OCI-LY7 (cell line): Measurements from ENCODE around the gene RBMS2. TPM values are rescaled to one million over a fixed set of nuclear protein-coding genes. Genes with fewer than 3 reads are reported as not detected.

Source experiments
- BruUV-seq: library from RNA; stranded (reverse); fragments of 400-500 nt; replicated peaks from 2 replicates; lab custom pipeline; 2021; lab: Mats Ljungman, UMichigan
- CTCF ChIA-PET: fragments of 300-600 bp; sonication (Branson Sonifier 250); formaldehyde crosslinking; loops from one replicate; lab custom pipeline; 2022; ENCODE audit warnings: antibody characterized with exemption; ENCODE audit not compliant: unreplicated experiment; lab: Charles Lee
- POLR2A ChIA-PET: fragments of 300-600 bp; sonication (Branson Sonifier 250); formaldehyde crosslinking; loops from one replicate; lab custom pipeline; 2022; ENCODE audit warnings: antibody characterized with exemption; lab: Charles Lee
- DNase-seq: peaks from one replicate; pipeline ENCODE4 v3.0.0-alpha.2; 2015; ENCODE audit warnings: low spot score
- H2AFZ ChIP-seq: fragments of 200-600 bp; sonication (generic), shearing (Covaris generic); 2 replicates; pipeline ENCODE4 v1.6.1; 2014; ENCODE audit warnings: mild to moderate bottlenecking, antibody characterized with exemption, low read length, moderate library complexity
- H3K27ac ChIP-seq: fragments of 200-600 bp; sonication (generic); 2 replicates; pipeline ENCODE4 v1.5.1; 2014; ENCODE audit warnings: mixed run types, low read depth, mild to moderate bottlenecking, moderate library complexity, low read length, inconsistent platforms; ENCODE audit not compliant: poor library complexity, severe bottlenecking
- H3K36me3 ChIP-seq: fragments of 200-600 bp; sonication (generic); 2 replicates; pipeline ENCODE4 v1.6.1; 2014; ENCODE audit warnings: mild to moderate bottlenecking, antibody characterized with exemption, low read length, moderate library complexity, mixed read lengths; ENCODE audit not compliant: insufficient read depth
- H3K4me1 ChIP-seq: fragments of 200-600 bp; sonication (generic); 2 replicates; pipeline ENCODE4 v1.5.1; 2014; ENCODE audit warnings: mild to moderate bottlenecking, low read length; ENCODE audit not compliant: insufficient read depth, poor library complexity, severe bottlenecking
- H3K4me2 ChIP-seq: fragments of 200-600 bp; sonication (generic); 2 replicates; pipeline ENCODE4 v1.6.1; 2014; ENCODE audit warnings: mild to moderate bottlenecking, low read length
- H3K4me3 ChIP-seq: fragments of 200-600 bp; sonication (generic); 2 replicates; pipeline ENCODE4 v1.5.1; 2014; ENCODE audit warnings: mild to moderate bottlenecking, low read depth, low read length; ENCODE audit not compliant: poor library complexity, severe bottlenecking
- H3K79me2 ChIP-seq: fragments of 200-600 bp; sonication (generic); 2 replicates; pipeline ENCODE4 v1.6.1; 2016; ENCODE audit warnings: low read depth, mild to moderate bottlenecking, low read length, moderate library complexity, mixed read lengths; ENCODE audit not compliant: insufficient read depth
- H3K9me2 ChIP-seq: fragments of 200-600 bp; sonication (generic); 2 replicates; pipeline ENCODE4 v1.6.1; 2016; ENCODE audit warnings: mild to moderate bottlenecking, low read length, mixed read lengths; ENCODE audit not compliant: insufficient read depth
- H3K9me3 ChIP-seq: fragments of 200-600 bp; sonication (generic); 2 replicates; pipeline ENCODE4 v1.6.1; 2014; ENCODE audit warnings: mild to moderate bottlenecking, mixed run types, low read length, mixed read lengths
- H4K20me1 ChIP-seq: fragments of 200-600 bp; sonication (generic); 2 replicates; pipeline ENCODE4 v1.6.1; 2014; ENCODE audit warnings: mild to moderate bottlenecking, antibody characterized with exemption, low read length, moderate library complexity, mixed read lengths; ENCODE audit not compliant: insufficient read depth
- EZH2phosphoT487 ChIP-seq: fragments of 200-600 bp; sonication (generic); IDR thresholded peaks from 2 replicates; pipeline ENCODE4 v1.6.1; 2018; ENCODE audit warnings: low read depth, borderline replicate concordance, mild to moderate bottlenecking, mixed run types, antibody characterized with exemption, low read length, moderate library complexity, mixed read lengths
- intact Hi-C: fragments of 100-400 bp; cut with micrococcal nuclease; formaldehyde crosslinking; loops from one replicate; pipeline ENCODE4 v1.10.0; 2022; ENCODE audit not compliant: unreplicated experiment
- total RNA-seq, 2 experiments: library from RNA; depleted of rRNA in 1 of 2; stranded (reverse); fragments of >200 nt in 1 of 2; shearing (Covaris generic) in 1 of 2; gene quantifications; 2 replicates each; pipeline ENCODE4 v1.2.3, GENCODE V29; 2014 to 2022
- TF ChIP-seq, protein P1 (sequence below): fragments of 200-600 bp; sonication (generic); conservative IDR thresholded peaks from 2 replicates; pipeline ENCODE4 v1.5.1; 2014; ENCODE audit warnings: mild to moderate bottlenecking, antibody characterized with exemption, low read length, moderate library complexity, mixed read lengths

RBMS2 gene
- total RNA-seq, 2 experiments from 2014 or later: 0.27 to 0.32 TPM

DNA sequence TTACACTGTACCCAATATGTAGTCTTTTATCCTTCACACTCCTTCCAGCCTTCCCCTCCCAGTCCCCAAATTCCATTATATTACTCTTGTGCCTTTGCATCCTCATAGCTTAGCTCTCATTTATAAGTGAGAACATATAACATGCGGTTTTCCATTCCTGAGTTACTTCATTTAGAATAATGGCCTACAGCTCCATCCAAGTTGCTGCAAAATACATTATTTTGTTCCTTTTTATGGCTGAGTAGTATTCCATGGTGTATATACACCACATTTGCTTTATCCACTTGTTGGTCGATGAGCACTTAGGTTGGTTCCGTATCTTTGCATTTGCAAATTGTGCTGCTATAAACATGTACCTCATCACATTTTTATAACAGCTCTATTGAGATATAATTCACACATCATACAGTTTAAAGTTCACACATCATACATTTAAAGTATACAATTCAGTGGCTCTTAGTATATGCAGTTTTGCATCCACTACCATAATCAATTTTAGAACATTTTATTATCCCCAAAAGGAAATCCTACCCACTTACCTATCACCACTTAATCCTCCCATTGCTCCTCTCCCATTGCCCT is 23.5 kb downstream of the RBMS2 start:
- no peak overlapping the region for H3K4me3 ChIP-seq
- no peaks in the 10 kb centered on the region for H3K9me2 ChIP-seq
- POLR2A ChIA-PET: interaction anchor here (0.6 kb wide), 1 partner anchor 791 kb away, joined by 3 read pairs; no protein-coding TSS in a partner anchor
- TF ChIP-seq, protein P1, sequence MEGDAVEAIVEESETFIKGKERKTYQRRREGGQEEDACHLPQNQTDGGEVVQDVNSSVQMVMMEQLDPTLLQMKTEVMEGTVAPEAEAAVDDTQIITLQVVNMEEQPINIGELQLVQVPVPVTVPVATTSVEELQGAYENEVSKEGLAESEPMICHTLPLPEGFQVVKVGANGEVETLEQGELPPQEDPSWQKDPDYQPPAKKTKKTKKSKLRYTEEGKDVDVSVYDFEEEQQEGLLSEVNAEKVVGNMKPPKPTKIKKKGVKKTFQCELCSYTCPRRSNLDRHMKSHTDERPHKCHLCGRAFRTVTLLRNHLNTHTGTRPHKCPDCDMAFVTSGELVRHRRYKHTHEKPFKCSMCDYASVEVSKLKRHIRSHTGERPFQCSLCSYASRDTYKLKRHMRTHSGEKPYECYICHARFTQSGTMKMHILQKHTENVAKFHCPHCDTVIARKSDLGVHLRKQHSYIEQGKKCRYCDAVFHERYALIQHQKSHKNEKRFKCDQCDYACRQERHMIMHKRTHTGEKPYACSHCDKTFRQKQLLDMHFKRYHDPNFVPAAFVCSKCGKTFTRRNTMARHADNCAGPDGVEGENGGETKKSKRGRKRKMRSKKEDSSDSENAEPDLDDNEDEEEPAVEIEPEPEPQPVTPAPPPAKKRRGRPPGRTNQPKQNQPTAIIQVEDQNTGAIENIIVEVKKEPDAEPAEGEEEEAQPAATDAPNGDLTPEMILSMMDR: no peak
- no peak for TF ChIP-seq EZH2phosphoT487
- no peak overlapping the region for H2AFZ ChIP-seq
- no peak for DNase-seq
- H3K4me1 ChIP-seq: no peaks in the 10 kb centered on the region
- intact Hi-C loops: no loop called here
- CTCF ChIA-PET: no interaction called here
- no peaks in the 10 kb centered on the region for H3K79me2 ChIP-seq
- H3K4me2 ChIP-seq: no peak overlapping the region
- BruUV-seq: no TSS peak
- H3K27ac ChIP-seq: no peak overlapping the region
- no peaks in the 10 kb centered on the region for H3K36me3 ChIP-seq
- no peaks in the 10 kb centered on the region for H3K9me3 ChIP-seq
- H4K20me1 ChIP-seq: no peaks in the 10 kb centered on the region

DNA sequence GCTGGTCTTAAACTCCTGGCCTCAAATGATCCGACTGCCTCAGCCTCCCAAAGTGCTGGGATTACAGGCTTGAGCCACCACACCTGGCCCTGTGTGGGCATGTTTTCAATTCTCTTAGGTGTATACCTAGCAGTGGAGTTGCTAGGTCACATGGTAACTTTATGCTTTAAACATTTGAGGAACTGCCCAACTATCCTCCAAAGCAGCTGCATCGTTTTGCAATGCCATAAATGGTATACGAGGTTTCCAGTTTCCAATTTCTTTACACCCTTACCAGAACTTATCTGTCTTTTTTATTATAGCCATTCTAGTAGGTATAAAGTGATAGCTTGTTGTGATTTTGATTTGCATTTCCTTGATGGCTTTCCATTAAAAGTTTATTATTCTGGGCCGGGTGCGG is 25.1 kb downstream of the RBMS2 start:
- Histone ChIP-seq H3K36me3 (no peaks in the 10 kb centered on the region), H3K4me1 (no peaks in the 10 kb centered on the region), H4K20me1 (no peaks in the 10 kb centered on the region), H3K9me3 (no peaks in the 10 kb centered on the region), H3K9me2 (no peaks in the 10 kb centered on the region), H2AFZ (no peak overlapping the region), H3K4me3 (no peak overlapping the region), H3K4me2 (no peak overlapping the region), H3K27ac (no peak overlapping the region), H3K79me2 (no peaks in the 10 kb centered on the region)
- BruUV-seq: no TSS peak
- intact Hi-C loops: no loop called here
- ChIA-PET POLR2A (interaction anchor here (0.6 kb wide), 1 partner anchor 50 kb away, joined by 3 read pairs; no protein-coding TSS in a partner anchor), CTCF (no interaction called here)
- TF ChIP-seq, protein P1: no peak
- TF ChIP-seq EZH2phosphoT487: no peak
- DNase-seq: no peak

DNA sequence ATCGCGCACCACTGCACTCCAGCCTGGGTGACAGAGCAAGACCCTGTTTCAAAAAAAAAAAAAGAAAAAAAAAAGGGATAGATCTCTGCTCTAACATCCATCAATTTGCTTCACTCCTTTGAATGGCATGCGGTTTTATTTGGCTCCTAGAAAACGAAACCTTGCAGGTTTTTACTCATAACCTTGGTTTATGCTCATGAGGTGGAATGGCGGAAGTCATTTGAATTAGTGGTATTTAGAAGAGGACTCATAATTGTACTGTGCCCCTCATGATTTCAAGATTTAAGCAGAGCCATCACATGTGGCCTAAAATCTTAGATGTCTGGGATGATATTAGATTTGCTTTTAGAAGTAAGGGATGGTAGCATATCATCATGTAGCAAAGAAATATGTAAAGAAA is 29.4 kb downstream of the RBMS2 start:
- no peaks in the 10 kb centered on the region for H3K4me1 ChIP-seq
- no peak overlapping the region for H3K4me2 ChIP-seq
- H3K79me2 ChIP-seq: no peaks in the 10 kb centered on the region
- no peaks in the 10 kb centered on the region for H3K9me2 ChIP-seq
- H4K20me1 ChIP-seq: no peaks in the 10 kb centered on the region
- ChIA-PET CTCF (no interaction called here), POLR2A (interaction anchor here (0.6 to 0.7 kb wide), 4 partner anchors 18 to 351 kb away, joined by 3 to 4 read pairs (median 3); no protein-coding TSS in a partner anchor)
- H3K4me3 ChIP-seq: no peak overlapping the region
- BruUV-seq: no TSS peak
- no peak overlapping the region for H2AFZ ChIP-seq
- no peaks in the 10 kb centered on the region for H3K9me3 ChIP-seq
- intact Hi-C loops: no loop called here
- no peak for DNase-seq
- no peak for TF ChIP-seq EZH2phosphoT487
- TF ChIP-seq, protein P1: no peak
- no peaks in the 10 kb centered on the region for H3K36me3 ChIP-seq
- no peak overlapping the region for H3K27ac ChIP-seq
